Smooth muscle cell (in vitro differentiated cells): Measurements from ENCODE around the gene DLGAP1. TPM values are rescaled to one million over a fixed set of nuclear protein-coding genes. Genes with fewer than 3 reads are reported as not detected.
A peak's percentile ranks its signal among the peaks of the same experiment; 100 is the strongest.

Experiments used
- DNase-seq: peaks from one replicate; lab custom pipeline; 2025; ENCODE audit not compliant: unreplicated experiment; lab: John Stamatoyannopoulos, UW
- H2AFZ ChIP-seq: fragments of 200-600 bp; sonication (generic); 2 replicates; pipeline ENCODE4 v1.6.0; 2016; ENCODE audit warnings: antibody characterized with exemption, low read depth, mild to moderate bottlenecking
- H3F3A ChIP-seq: fragments of 200-600 bp; sonication (generic); 2 replicates; pipeline ENCODE4 v1.6.0; 2017; ENCODE audit warnings: antibody characterized with exemption, low read depth
- H3K27ac ChIP-seq: fragments of 200-600 bp; sonication (generic); 2 replicates; pipeline ENCODE4 v1.5.1; 2016; ENCODE audit warnings: low read depth, mild to moderate bottlenecking
- H3K27me3 ChIP-seq: fragments of 200-600 bp; sonication (generic); 2 replicates; pipeline ENCODE4 v1.6.1; 2016; ENCODE audit warnings: low read depth, mild to moderate bottlenecking
- H3K36me3 ChIP-seq: fragments of 200-600 bp; sonication (generic); 2 replicates; pipeline ENCODE4 v1.5.1; 2016; ENCODE audit warnings: low read depth
- H3K4me1 ChIP-seq: fragments of 200-600 bp; sonication (generic); 2 replicates; pipeline ENCODE4 v1.5.1; 2016; ENCODE audit warnings: low read depth
- H3K4me2 ChIP-seq: fragments of 200-600 bp; sonication (generic); 2 replicates; pipeline ENCODE4 v1.6.0; 2016; ENCODE audit warnings: mild to moderate bottlenecking
- H3K4me3 ChIP-seq: fragments of 200-600 bp; sonication (generic); 2 replicates; pipeline ENCODE4 v1.5.1; 2016; ENCODE audit warnings: mild to moderate bottlenecking
- H3K79me2 ChIP-seq: fragments of 200-600 bp; sonication (generic); 2 replicates; pipeline ENCODE4 v1.6.0; 2016; ENCODE audit warnings: low read depth, mild to moderate bottlenecking
- H3K9ac ChIP-seq: fragments of 200-600 bp; sonication (generic); 2 replicates; pipeline ENCODE4 v1.6.0; 2016; ENCODE audit warnings: low read depth
- H3K9me3 ChIP-seq: fragments of 200-600 bp; sonication (generic); replicated peaks from 2 replicates; pipeline ENCODE4 v1.5.1; 2016; ENCODE audit warnings: low read depth
- H4K20me1 ChIP-seq: fragments of 200-600 bp; sonication (generic); 2 replicates; pipeline ENCODE4 v1.6.0; 2016; ENCODE audit warnings: low read depth
- WGBS: methylation state at CpG from one replicate; pipeline ENCODE4 v1.1.7; 2016; ENCODE audit warnings: low lambda C conversion rate; 5-methylcytosine and 5-hydroxymethylcytosine counted together
- polyA plus RNA-seq: library from polyadenylated mRNA; unstranded; fragments of >200 nt; fragmentation: Nextera tagmentation; extraction: Ambion mirVana; gene quantifications from 2 replicates; pipeline ENCODE4 v1.2.1, GENCODE V29; 2016
- total RNA-seq: library from RNA; depleted of rRNA; stranded (reverse); fragments of >200 nt; gene quantifications from 2 replicates; pipeline ENCODE4 v1.2.3, GENCODE V29; 2014
- TF ChIP-seq, protein P1 (sequence below): fragments of 200-600 bp; sonication (generic); IDR thresholded peaks from 2 replicates; pipeline ENCODE4 v1.5.1; 2017; ENCODE audit warnings: borderline replicate concordance, mild to moderate bottlenecking, antibody characterized with exemption; ENCODE audit not compliant: insufficient read depth, poor library complexity, severe bottlenecking

Gene DLGAP1
- total and polyA plus RNA-seq, 2 experiments from 2014 or later: 2.6 to 11.3 TPM

DNA sequence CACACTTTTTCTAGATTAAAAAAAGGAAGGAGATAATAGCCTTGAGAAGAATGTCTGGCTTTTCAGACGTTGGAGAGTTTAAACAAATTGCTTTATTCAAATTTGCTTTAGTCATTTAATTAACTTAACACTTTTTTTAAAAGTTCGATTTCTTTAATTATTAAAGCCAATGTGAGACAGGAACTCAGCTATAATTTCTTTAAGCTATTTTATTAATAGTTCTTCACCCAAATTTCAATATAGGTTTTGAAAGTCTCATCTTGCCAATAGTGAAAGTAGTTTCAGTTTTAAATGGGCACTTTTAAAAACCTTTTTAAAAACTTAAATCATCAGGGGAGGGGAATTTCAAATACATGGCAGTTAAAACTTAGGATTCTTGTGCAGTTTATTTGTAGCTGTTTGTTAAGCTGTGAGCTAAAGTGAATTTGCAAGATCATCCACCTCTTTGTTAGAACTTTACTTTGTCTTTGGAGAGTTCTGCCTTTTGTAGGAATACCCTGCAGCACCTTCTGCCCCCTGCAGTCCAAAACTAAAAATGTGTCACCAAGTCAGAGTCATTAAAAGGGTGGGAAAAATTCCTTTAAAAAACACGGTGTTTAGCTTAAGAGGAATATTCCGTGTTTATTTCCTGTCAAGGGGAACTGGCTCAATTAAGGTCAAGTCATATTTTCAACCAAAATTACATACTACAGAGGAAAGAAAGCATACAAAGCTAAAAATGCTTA, 1000.6 kb downstream of the DLGAP1 start:
- peak overlapping the region; percentile 99 for H3K27ac ChIP-seq
- peaks cover 91% of the 10 kb centered on the region for H3K79me2 ChIP-seq
- no peak overlapping the region for H2AFZ ChIP-seq
- no peaks in the 10 kb centered on the region for H3K27me3 ChIP-seq
- H3K4me3 ChIP-seq: peak overlapping the region; percentile 95
- H3K36me3 ChIP-seq: peaks cover 5% of the 10 kb centered on the region
- H3K9ac ChIP-seq: peak overlapping the region; percentile 99
- H3K9me3 ChIP-seq: no peaks in the 10 kb centered on the region
- peaks cover 44% of the 10 kb centered on the region for H3K4me1 ChIP-seq
- H3K4me2 ChIP-seq: peak overlapping the region; percentile 92
- no peak for DNase-seq
- TF ChIP-seq, protein P1, sequence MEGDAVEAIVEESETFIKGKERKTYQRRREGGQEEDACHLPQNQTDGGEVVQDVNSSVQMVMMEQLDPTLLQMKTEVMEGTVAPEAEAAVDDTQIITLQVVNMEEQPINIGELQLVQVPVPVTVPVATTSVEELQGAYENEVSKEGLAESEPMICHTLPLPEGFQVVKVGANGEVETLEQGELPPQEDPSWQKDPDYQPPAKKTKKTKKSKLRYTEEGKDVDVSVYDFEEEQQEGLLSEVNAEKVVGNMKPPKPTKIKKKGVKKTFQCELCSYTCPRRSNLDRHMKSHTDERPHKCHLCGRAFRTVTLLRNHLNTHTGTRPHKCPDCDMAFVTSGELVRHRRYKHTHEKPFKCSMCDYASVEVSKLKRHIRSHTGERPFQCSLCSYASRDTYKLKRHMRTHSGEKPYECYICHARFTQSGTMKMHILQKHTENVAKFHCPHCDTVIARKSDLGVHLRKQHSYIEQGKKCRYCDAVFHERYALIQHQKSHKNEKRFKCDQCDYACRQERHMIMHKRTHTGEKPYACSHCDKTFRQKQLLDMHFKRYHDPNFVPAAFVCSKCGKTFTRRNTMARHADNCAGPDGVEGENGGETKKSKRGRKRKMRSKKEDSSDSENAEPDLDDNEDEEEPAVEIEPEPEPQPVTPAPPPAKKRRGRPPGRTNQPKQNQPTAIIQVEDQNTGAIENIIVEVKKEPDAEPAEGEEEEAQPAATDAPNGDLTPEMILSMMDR: peak; percentile 54
- peaks cover 72% of the 10 kb centered on the region for H4K20me1 ChIP-seq
- under 1% methylated on average over 4 of the region's 4 CpGs for WGBS
- peaks cover 39% of the 10 kb centered on the region for H3F3A ChIP-seq

DNA sequence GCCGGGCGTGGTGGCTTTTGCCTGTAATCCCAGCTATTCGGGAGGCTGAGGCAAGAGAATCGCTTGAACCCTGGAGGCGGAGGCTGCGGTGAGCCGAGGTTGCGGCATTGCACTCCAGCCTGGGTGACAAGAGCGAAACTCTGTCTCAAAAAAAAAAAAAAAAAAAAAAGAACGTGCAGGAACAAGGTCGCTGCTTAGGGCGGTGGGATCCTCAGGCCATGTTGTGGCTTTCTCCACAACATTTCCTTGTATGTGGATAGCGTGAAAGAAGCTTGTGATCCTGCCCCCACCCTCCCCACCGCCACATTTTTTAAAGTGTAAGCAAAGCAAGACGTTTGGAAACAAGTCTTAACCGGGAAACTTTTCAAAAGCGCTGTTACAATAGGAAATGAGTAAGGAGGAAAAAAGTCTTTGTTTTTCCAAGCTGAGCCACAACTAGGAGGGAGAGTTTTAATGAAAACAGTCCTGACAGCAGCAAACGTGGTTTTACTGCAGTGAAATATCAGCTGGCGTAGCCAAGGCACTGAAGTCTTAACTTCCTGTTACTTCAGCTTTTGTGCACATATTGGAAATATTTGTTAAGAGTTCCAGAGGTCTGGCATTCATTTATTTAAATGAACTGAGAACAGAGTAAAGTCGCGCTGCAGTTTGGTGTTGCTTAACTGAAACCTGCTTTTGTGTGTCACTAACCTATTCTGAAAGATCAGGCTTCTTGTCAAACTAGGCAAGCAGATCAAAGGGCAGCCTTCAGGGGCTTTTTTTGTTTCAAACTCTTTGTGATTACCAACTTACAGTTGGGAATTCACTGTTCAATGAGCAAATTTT, 1001.4 kb downstream of the DLGAP1 start:
- WGBS: under 1% methylated on average over 21 of the region's 21 CpGs

DNA sequence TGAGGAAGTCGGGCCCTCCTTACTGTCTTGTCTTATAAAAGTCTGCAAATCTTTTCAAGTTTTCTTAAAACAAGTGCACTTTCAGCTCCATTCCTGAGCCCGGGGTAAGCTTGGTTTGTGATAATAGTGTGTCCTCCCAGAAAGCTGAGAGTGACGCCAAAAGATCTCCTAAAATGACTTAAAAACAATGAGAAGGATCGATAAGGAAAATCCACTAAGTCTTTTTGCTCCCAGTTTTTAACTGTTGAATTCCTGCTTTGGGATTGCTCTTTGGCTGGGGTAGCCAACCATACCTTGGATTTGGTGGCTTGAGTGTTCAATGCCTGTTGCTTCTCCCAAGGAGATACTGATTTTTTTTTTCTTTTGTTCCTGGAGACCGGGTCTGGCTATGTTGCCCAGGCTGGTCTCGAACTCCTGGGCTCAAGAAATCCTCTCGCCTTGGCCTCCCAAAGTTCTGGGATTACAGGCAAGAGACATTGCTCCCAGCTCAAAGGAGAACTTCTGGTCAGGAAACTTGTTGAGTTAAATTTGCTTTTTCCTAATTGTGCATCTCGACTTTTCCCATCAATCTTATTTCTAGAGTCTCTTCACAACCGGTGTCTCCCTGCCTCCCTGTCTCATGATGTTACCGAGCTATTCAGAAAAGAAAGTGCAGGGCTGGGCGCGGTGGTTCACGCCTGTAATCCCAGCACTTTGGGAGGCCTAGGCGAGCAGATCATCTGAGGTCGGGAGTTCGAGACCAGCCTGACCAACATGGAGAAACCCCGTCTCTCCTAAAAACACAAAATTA, 1002.2 kb downstream of the DLGAP1 start:
- H3K9ac ChIP-seq: peak overlapping the region; percentile 99
- no peak overlapping the region for H2AFZ ChIP-seq
- peaks cover 25% of the 10 kb centered on the region for H3F3A ChIP-seq
- DNase-seq: no peak
- peaks cover 75% of the 10 kb centered on the region for H3K79me2 ChIP-seq
- WGBS: under 1% methylated on average over 17 of the region's 17 CpGs
- no peaks in the 10 kb centered on the region for H3K9me3 ChIP-seq
- peaks cover under 1% of the 10 kb centered on the region for H3K36me3 ChIP-seq
- TF ChIP-seq, protein P1: no peak
- no peaks in the 10 kb centered on the region for H3K27me3 ChIP-seq
- H3K4me3 ChIP-seq: peak overlapping the region; percentile 95
- H3K4me2 ChIP-seq: peak overlapping the region; percentile 92
- H4K20me1 ChIP-seq: peaks cover 57% of the 10 kb centered on the region
- H3K4me1 ChIP-seq: peaks cover 36% of the 10 kb centered on the region
- H3K27ac ChIP-seq: peak overlapping the region; percentile 99

More for the DNA sequence above, 1001.4 kb downstream of the DLGAP1 start:
- H4K20me1 ChIP-seq: peaks cover 65% of the 10 kb centered on the region
- no peak for DNase-seq
- H2AFZ ChIP-seq: no peak overlapping the region
- H3K4me2 ChIP-seq: peak overlapping the region; percentile 92
- TF ChIP-seq, protein P1: no peak
- no peaks in the 10 kb centered on the region for H3K9me3 ChIP-seq
- H3K4me1 ChIP-seq: peaks cover 44% of the 10 kb centered on the region
- peaks cover 33% of the 10 kb centered on the region for H3F3A ChIP-seq
- peak overlapping the region; percentile 99 for H3K27ac ChIP-seq
- H3K27me3 ChIP-seq: no peaks in the 10 kb centered on the region
- peaks cover 83% of the 10 kb centered on the region for H3K79me2 ChIP-seq
- H3K9ac ChIP-seq: peak overlapping the region; percentile 99
- H3K4me3 ChIP-seq: peak overlapping the region; percentile 95
- peaks cover 5% of the 10 kb centered on the region for H3K36me3 ChIP-seq
